ENCODE data around the gene ENTPD1.
"Not testable (repeated sequence)": the region's sequence is repeated elsewhere in the genome, so short reads cannot be mapped to it uniquely, and the experiment has no call there.

Gene ENTPD1

GRCh38 chr10:95906677-95907455 lies 150.9 kb downstream of the ENTPD1 start:
- DNase-seq (ENCODE audit: extremely low spot score), result peak; percentile 52
- peak; percentile 26 for TF ChIP-seq CTCF (IDR thresholded peaks at IDR 0.05; ENCODE audit: control extremely low read depth, extremely low read depth, low read depth, missing control alignments)
- CTCF ChIA-PET, result interaction anchor here (0.7 to 1.6 kb wide), 6 partner anchors 19 to 323 kb away, joined by 3 to 5 read pairs (median 3); partner anchors contain the start of genes ALDH18A1 and TCTN3
- POLR2A ChIA-PET, result interaction anchor here (0.6 kb wide), 1 partner anchor 10 kb away, joined by 3 read pairs; no protein-coding TSS in a partner anchor

GRCh38 chr10:95907456-95908253 lies 151.7 kb downstream of the ENTPD1 start, which contains the start of gene CC2D2B:
Gene CC2D2B (plus strand): TSS chr10:95907975. CDS start chr10:95911324, 3,349 bp downstream.
- ChIA-PET CTCF (interaction anchor here (0.6 to 1.6 kb wide), 9 partner anchors 16 to 322 kb away, joined by 3 to 5 read pairs (median 3); partner anchors contain the start of genes ALDH18A1 and TCTN3), POLR2A (interaction anchor here (0.6 kb wide), 1 partner anchor 11 kb away, joined by 3 read pairs; no protein-coding TSS in a partner anchor)
- TF ChIP-seq CTCF (IDR thresholded peaks at IDR 0.05; ENCODE audit: control extremely low read depth, extremely low read depth, low read depth, missing control alignments), result no peak
- peak; percentile 84 for DNase-seq (ENCODE audit: extremely low spot score)

- ChIA-PET POLR2A (no interaction called here), CTCF (interaction anchor here (0.6 to 1.6 kb wide), 3 partner anchors 17 to 321 kb away, joined by 3 to 5 read pairs (median 3); partner anchors contain the start of gene TCTN3)
- DNase-seq (ENCODE audit: extremely low spot score), result no peak
- no peak for TF ChIP-seq CTCF (IDR thresholded peaks at IDR 0.05; ENCODE audit: control extremely low read depth, extremely low read depth, low read depth, missing control alignments)
These were observed 152.5 kb downstream of the ENTPD1 start for GRCh38 chr10:95908450-95908849.

- no peak for TF ChIP-seq CTCF (IDR thresholded peaks at IDR 0.05; ENCODE audit: control extremely low read depth, extremely low read depth, low read depth, missing control alignments)
- no peak for DNase-seq (ENCODE audit: extremely low spot score)
- CTCF ChIA-PET, result no interaction called here
- POLR2A ChIA-PET, result no interaction called here
These were observed 153.6 kb downstream of the ENTPD1 start for GRCh38 chr10:95909561-95909960.

- DNase-seq (ENCODE audit: extremely low spot score); POLR2A ChIA-PET; CTCF ChIA-PET: not testable (repeated sequence)
These were observed 160.1 kb downstream of the ENTPD1 start for GRCh38 chr10:95916039-95916438.

All from GM10248 (cell line).